Keratinocyte (primary cell): ENCODE results near the gene DLGAP1.

Experiments
- CTCF ChIP-seq, 3 experiments: IDR thresholded peaks in 1 of 3; conservative IDR thresholded peaks in 1 of 3; optimal IDR thresholded peaks in 1 of 3; 2 replicates in 2 of 3; 3 replicates in 1 of 3; pipeline versions ENCODE3 to v1.5.1; 2011; ENCODE audit warnings: low read length in 3 of 3, mild to moderate bottlenecking in 3 of 3, moderate library complexity in 2 of 3, control low read depth in 1 of 3, inconsistent platforms in 1 of 3; ENCODE audit not compliant: insufficient read depth in 2 of 3; ENCODE audit errors: extremely low read depth in 1 of 3
- EZH2 ChIP-seq: IDR thresholded peaks from one replicate; pipeline ENCODE4 v1.6.1; 2012; ENCODE audit warnings: inconsistent platforms, mild to moderate bottlenecking, low read length, moderate library complexity

- TF ChIP-seq CTCF (optimal IDR thresholded peaks at IDR 0.05 in 1 of 3, IDR thresholded peaks at IDR 0.05 in 1 of 3, conservative IDR thresholded peaks at IDR 0.05 in 1 of 3; ENCODE audit: extremely low read depth in 1 of 3, insufficient read depth in 2 of 3, low read length in 3 of 3) (no peak), EZH2 (no peak)
These were observed 870.7 kb downstream of the DLGAP1 start for GRCh38 chr18:3584266-3584861.
